HCT116 (cell line): ENCODE results near the gene HOXB9. TPM values are rescaled to one million over a fixed set of nuclear protein-coding genes. Genes with fewer than 3 reads are reported as not detected.

ENCODE experiments used
- ATAC-seq: fragments of 200-7000 bp; cut with Tn5 transposase; 2 replicates; pipeline ENCODE4 v1.9.1; 2020; ENCODE audit warnings: mild to moderate bottlenecking, moderate library complexity
- BruUV-seq: library from RNA; stranded (reverse); fragments of 400-500 nt; replicated peaks from 2 replicates; lab custom pipeline; 2021; lab: Mats Ljungman, UMichigan
- CTCF ChIA-PET: fragments of 300-600 bp; sonication (Branson Sonifier 250); formaldehyde crosslinking; loops from one replicate; lab custom pipeline; 2021; ENCODE audit warnings: antibody characterized with exemption; lab: Charles Lee
- POLR2A ChIA-PET: fragments of 300-600, 350-600 bp; sonication (Branson Sonifier 250); formaldehyde crosslinking; loops from one replicate; lab custom pipeline; 2021; ENCODE audit warnings: antibody characterized with exemption; lab: Charles Lee
- RAD21 ChIA-PET, 2 experiments: fragments of 300-600 bp; sonication (Branson Sonifier 250); formaldehyde crosslinking; loops; one replicate each; lab custom pipeline; 2023; ENCODE audit warnings: low total read pairs in 2 of 2; ENCODE audit not compliant: uncharacterized antibody in 2 of 2, unreplicated experiment in 2 of 2, low non-redundant PET in 1 of 2; lab: Charles Lee
- DNase-seq: peaks from one replicate; pipeline ENCODE4 v3.0.0-alpha.2; 2010; ENCODE audit warnings: low read depth, low spot score
- H2AFZ ChIP-seq: fragments of 200-600 bp; shearing (Covaris generic), sonication (generic); 2 replicates; pipeline ENCODE4 v1.6.1; 2017; ENCODE audit warnings: low read depth, mixed run types, mixed read lengths, antibody characterized with exemption, low read length; ENCODE audit not compliant: poor library complexity, severe bottlenecking
- H3K27ac ChIP-seq: 2 replicates; pipeline ENCODE4 v1.5.1; 2012; ENCODE audit warnings: low read depth, low read length
- H3K27me3 ChIP-seq: fragments of 200-600 bp; sonication (generic); 2 replicates; pipeline ENCODE4 v1.6.1; 2016; ENCODE audit warnings: mixed run types, low read length, mixed read lengths; ENCODE audit not compliant: insufficient read depth
- H3K36me3 ChIP-seq, 2 experiments: fragments of 200-500 bp in 1 of 2; fragments of 200-600 bp in 1 of 2; sonication (Bioruptor generic) in 1 of 2; sonication (generic) in 1 of 2; 2 replicates each; pipeline versions ENCODE4 v1.5.1 to v1.6.1; 2014 to 2016; ENCODE audit warnings: low read length in 2 of 2, inconsistent platforms in 1 of 2, mixed read lengths in 1 of 2, mixed run types in 1 of 2; ENCODE audit not compliant: insufficient read depth in 2 of 2, control insufficient read depth in 1 of 2
- H3K4me1 ChIP-seq, 2 experiments: fragments of 200-600 bp in 1 of 2; sonication (generic) in 1 of 2; 2 replicates each; pipeline versions ENCODE4 v1.5.1 to v1.6.1; 2012 to 2017; ENCODE audit warnings: low read length in 2 of 2, inconsistent platforms in 1 of 2, mild to moderate bottlenecking in 1 of 2, mixed read lengths in 1 of 2, mixed run types in 1 of 2, moderate library complexity in 1 of 2; ENCODE audit not compliant: insufficient read depth in 2 of 2, control insufficient read depth in 1 of 2
- H3K4me2 ChIP-seq: fragments of 200-600 bp; sonication (generic); 2 replicates; pipeline ENCODE4 v1.6.1; 2017; ENCODE audit warnings: mixed run types, low read length, mixed read lengths
- H3K4me3 ChIP-seq, 2 experiments: fragments of 200-600 bp in 1 of 2; sonication (generic) in 1 of 2; replicated peaks in 1 of 2; 2 replicates each; pipeline ENCODE4 v1.5.1; 2011 to 2016; ENCODE audit warnings: low read length in 2 of 2, control low read depth in 1 of 2, low read depth in 1 of 2, mild to moderate bottlenecking in 1 of 2, mixed read lengths in 1 of 2, mixed run types in 1 of 2
- H3K79me2 ChIP-seq: fragments of 200-600 bp; sonication (generic); 2 replicates; pipeline ENCODE4 v1.6.1; 2017; ENCODE audit warnings: mild to moderate bottlenecking, mixed run types, low read length, moderate library complexity, mixed read lengths; ENCODE audit not compliant: insufficient read depth
- H3K9ac ChIP-seq: fragments of 200-600 bp; sonication (generic); 2 replicates; pipeline ENCODE4 v1.6.1; 2016; ENCODE audit warnings: low read length, mixed read lengths
- H3K9me2 ChIP-seq: fragments of 200-600 bp; sonication (generic), shearing (Covaris generic); 2 replicates; pipeline ENCODE4 v1.6.1; 2017; ENCODE audit warnings: mixed run types, mild to moderate bottlenecking, moderate library complexity; ENCODE audit not compliant: insufficient read depth
- H3K9me3 ChIP-seq, 2 experiments: fragments of 200-500 bp in 1 of 2; fragments of 200-600 bp in 1 of 2; sonication (Bioruptor generic) in 1 of 2; sonication (generic) in 1 of 2; 2 replicates each; pipeline ENCODE4 v1.6.1; 2014 to 2017; ENCODE audit warnings: low read length in 2 of 2, mixed read lengths in 2 of 2, inconsistent platforms in 1 of 2, low read depth in 1 of 2, mild to moderate bottlenecking in 1 of 2, mixed run types in 1 of 2, moderate library complexity in 1 of 2; ENCODE audit not compliant: control insufficient read depth in 1 of 2, insufficient read depth in 1 of 2
- H4K20me1 ChIP-seq: fragments of 200-600 bp; sonication (generic), shearing (Covaris generic); 2 replicates; pipeline ENCODE4 v1.6.1; 2017; ENCODE audit warnings: mixed run types, mild to moderate bottlenecking, moderate library complexity; ENCODE audit not compliant: insufficient read depth
- CEBPB ChIP-seq: IDR thresholded peaks from 2 replicates; pipeline ENCODE4 v1.6.1; 2012; ENCODE audit warnings: low read depth
- CTCF ChIP-seq, 3 experiments: fragments of 200-600 bp in 1 of 3; sonication (generic) in 1 of 3; IDR thresholded peaks in 2 of 3; conservative IDR thresholded peaks in 1 of 3; 2 replicates each; pipeline ENCODE4 v1.5.1; 2012 to 2017; ENCODE audit warnings: low read depth in 2 of 3, low read length in 2 of 3, antibody characterized with exemption in 1 of 3, borderline replicate concordance in 1 of 3, control low read depth in 1 of 3, mild to moderate bottlenecking in 1 of 3, mixed read lengths in 1 of 3, mixed run types in 1 of 3, moderate library complexity in 1 of 3; ENCODE audit not compliant: insufficient read depth in 1 of 3
- ELF1 ChIP-seq: IDR thresholded peaks from 2 replicates; pipeline ENCODE4 v1.6.1; 2012; ENCODE audit warnings: low read depth, borderline replicate concordance
- EZH2 ChIP-seq: fragments of 200-600 bp; sonication (generic); IDR thresholded peaks from 2 replicates; pipeline ENCODE4 v1.6.1; 2017; ENCODE audit warnings: antibody characterized with exemption, mixed run types
- EZH2phosphoT487 ChIP-seq: fragments of 200-600 bp; IDR thresholded peaks from 2 replicates; pipeline ENCODE4 v1.6.1; 2018; ENCODE audit warnings: antibody characterized with exemption, borderline replicate concordance
- JUND ChIP-seq: IDR thresholded peaks from 2 replicates; pipeline ENCODE4 v1.6.1; 2012
- MAX ChIP-seq: IDR thresholded peaks from 2 replicates; pipeline ENCODE4 v1.6.1; 2012
- RAD21 ChIP-seq: IDR thresholded peaks from 2 replicates; pipeline ENCODE4 v1.6.1; 2012; ENCODE audit warnings: low read depth, mild to moderate bottlenecking
- REST ChIP-seq: IDR thresholded peaks from 2 replicates; pipeline ENCODE4 v1.6.1; 2012; ENCODE audit warnings: low read depth
- SIN3A ChIP-seq: IDR thresholded peaks from 2 replicates; pipeline ENCODE4 v1.6.1; 2012; ENCODE audit warnings: low read depth
- SP1 ChIP-seq: IDR thresholded peaks from 2 replicates; pipeline ENCODE4 v1.6.1; 2012; ENCODE audit warnings: low read depth
- YY1 ChIP-seq: IDR thresholded peaks from 2 replicates; pipeline ENCODE4 v1.6.1; 2011; ENCODE audit warnings: low read length, low read depth, moderate library complexity, mild to moderate bottlenecking; ENCODE audit not compliant: insufficient replicate concordance; ENCODE audit errors: extremely low read depth
- ZFX ChIP-seq: fragments of 450-650 bp; IDR thresholded peaks from 2 replicates; pipeline ENCODE4 v1.6.1; 2017
- ZNF274 ChIP-seq: fragments of 200-500 bp; sonication (Bioruptor generic); IDR thresholded peaks from 2 replicates; pipeline ENCODE4 v1.6.1; 2014; ENCODE audit warnings: mild to moderate bottlenecking, low read depth, low read length, inconsistent platforms
- intact Hi-C: fragments of 100-400 bp; cut with micrococcal nuclease; formaldehyde crosslinking; loops from 2 replicates; pipeline ENCODE4 v1.10.0; 2022
- total RNA-seq: library from RNA; stranded (reverse); gene quantifications from one replicate; pipeline ENCODE4 v1.2.1, GENCODE V29; 2021; ENCODE audit not compliant: unreplicated experiment

HOXB9 gene
- total RNA-seq, 1 experiment from 2014 or later = 40.1 TPM

GRCh38 chr17:48597778-48598631 is 28.2 kb downstream of the HOXB9 start:
- H3K4me1 ChIP-seq = peaks cover 23 to 30% of the 10 kb centered on the region in 2 experiments
- no peaks in the 10 kb centered on the region for H3K9me2 ChIP-seq
- no peak overlapping the region; the same call in 1 of the 2 replicates for H3K27ac ChIP-seq
- no peak overlapping the region for H3K9ac ChIP-seq
- H3K9me3 ChIP-seq = no peaks in the 10 kb centered on the region
- intact Hi-C loops = no loop called here
- peaks cover 98% of the 10 kb centered on the region for H3K79me2 ChIP-seq
- H2AFZ ChIP-seq = no peak overlapping the region
- H4K20me1 ChIP-seq = peaks cover 4% of the 10 kb centered on the region; the same call in 1 of the 2 replicates
- no peaks in the 10 kb centered on the region for H3K27me3 ChIP-seq
- DNase-seq = no peak
- ChIA-PET RAD21 (no interaction called here), POLR2A (no interaction called here)
- no peak overlapping the region for H3K4me2 ChIP-seq
- no TSS peak for BruUV-seq
- TF ChIP-seq YY1 (no peak), SP1 (no peak), EZH2phosphoT487 (no peak), RAD21 (no peak), EZH2 (no peak), JUND (no peak), ELF1 (no peak), CEBPB (no peak), ZNF274 (no peak), MAX (no peak)
- TF ChIP-seq, all 23 proteins: peak for 0
- ATAC-seq = no peak
- H3K4me3 ChIP-seq = no peak overlapping the region
- CTCF ChIA-PET = no interaction called here
- peaks cover 27 to 28% of the 10 kb centered on the region in 2 experiments; a peak in 3 of 4 replicates for H3K36me3 ChIP-seq

- BruUV-seq = no TSS peak
- H3K4me2 ChIP-seq = no peak overlapping the region
- POLR2A ChIA-PET = no interaction called here
- H3K9me2 ChIP-seq = no peaks in the 10 kb centered on the region
- H3K79me2 ChIP-seq = peaks cover 98% of the 10 kb centered on the region
- H4K20me1 ChIP-seq = peaks cover 4% of the 10 kb centered on the region; the same call in 1 of the 2 replicates
- DNase-seq (no peak), ATAC-seq (no peak)
- H3K4me1 ChIP-seq = peaks cover 23 to 27% of the 10 kb centered on the region in 2 experiments
- RAD21 ChIA-PET = no interaction called here
- CTCF ChIA-PET = no interaction called here
- intact Hi-C loops = no loop called here
- no peak overlapping the region for H3K4me3 ChIP-seq
- H3K27ac ChIP-seq = no peak overlapping the region; the same call in 1 of the 2 replicates
- H3K9me3 ChIP-seq = no peaks in the 10 kb centered on the region
- H2AFZ ChIP-seq = no peak overlapping the region
- H3K27me3 ChIP-seq = no peaks in the 10 kb centered on the region
- TF ChIP-seq CTCF (IDR thresholded peaks at IDR 0.05 in 2 of 3, conservative IDR thresholded peaks at IDR 0.05 in 1 of 3; ENCODE audit: borderline replicate concordance in 1 of 3, insufficient read depth in 1 of 3, low read depth in 2 of 3, low read length in 2 of 3) = no peak
- no peak for TF ChIP-seq REST
- TF ChIP-seq ZFX = no peak
- no peak for TF ChIP-seq ELF1
- no peak for TF ChIP-seq ZNF274
- TF ChIP-seq SIN3A = no peak
- no peak for TF ChIP-seq RAD21
- no peak for TF ChIP-seq YY1
- no peak overlapping the region for H3K9ac ChIP-seq
- H3K36me3 ChIP-seq = peaks cover 27 to 28% of the 10 kb centered on the region in 2 experiments; a peak in 3 of 4 replicates
Observed at GRCh38 chr17:48597528-48597777, 28.7 kb downstream of the HOXB9 start.
